Measurements from ENCODE around the gene PLSCR3. TPM values are rescaled to one million over a fixed set of nuclear protein-coding genes. Genes with fewer than 3 reads are reported as not detected.

Gene PLSCR3
- total RNA-seq, 1 experiment from 2014 or later: 31.5 TPM

- Histone ChIP-seq H3K4me1 (ENCODE audit: insufficient read depth, low read length) (no peaks in the 10 kb centered on the region), H3K14ac (ENCODE audit: insufficient read depth, low read length) (no peak overlapping the region), H3K9ac (ENCODE audit: extremely low read depth, insufficient read length, low read length) (no peak overlapping the region), H3K4me2 (ENCODE audit: insufficient read depth, insufficient read length, low read length) (no peak overlapping the region), H3K18ac (ENCODE audit: insufficient read length, low read depth, low read length) (no peak overlapping the region), H2BK120ac (ENCODE audit: low read depth, low read length, poor library complexity, severe bottlenecking) (no peak overlapping the region), H2BK12ac (ENCODE audit: insufficient read length, low read depth, low read length) (no peak overlapping the region), H2AFZ (ENCODE audit: low read length) (no peak overlapping the region), H3K23me2 (ENCODE audit: insufficient read length, low read depth, low read length, poor library complexity, severe bottlenecking) (no peaks in the 10 kb centered on the region), H2BK15ac (ENCODE audit: low read depth, low read length) (no peak overlapping the region), H3K4ac (ENCODE audit: low read depth, low read length) (no peak overlapping the region), H4K20me1 (ENCODE audit: control insufficient read depth, insufficient read depth, insufficient read length) (no peaks in the 10 kb centered on the region), H4K91ac (ENCODE audit: insufficient read length, low read depth, low read length) (no peak overlapping the region), H2AK5ac (ENCODE audit: insufficient read length, low read length) (no peak overlapping the region), H3K79me1 (ENCODE audit: insufficient read depth, low read depth, low read length, poor library complexity, severe bottlenecking) (no peaks in the 10 kb centered on the region), H2BK5ac (ENCODE audit: insufficient read length, low read length) (no peak overlapping the region), H4K5ac (ENCODE audit: insufficient read length, low read depth, low read length) (no peak overlapping the region), H3K9me3 (ENCODE audit: control insufficient read depth, low read depth, low read length) (no peaks in the 10 kb centered on the region), H2BK20ac (ENCODE audit: low read depth, low read length, poor library complexity, severe bottlenecking) (no peak overlapping the region), H3T11ph (ENCODE audit: low read length) (no peak overlapping the region), H3K27me3 (ENCODE audit: insufficient read depth, low read length) (no peaks in the 10 kb centered on the region), H3K56ac (ENCODE audit: insufficient read length, low read depth, low read length) (no peak overlapping the region), H4K8ac (replicated peaks; ENCODE audit: insufficient read length, low read depth, low read length) (no peak overlapping the region), H3K23ac (ENCODE audit: insufficient read length, low read depth, low read length) (no peak overlapping the region), H3K79me2 (ENCODE audit: insufficient read depth, low read length) (no peaks in the 10 kb centered on the region), H3K27ac (ENCODE audit: insufficient read length, low read depth, low read length) (no peak overlapping the region)
- no CpG with 5 or more reads among the region's 6 CpGs for WGBS (ENCODE audit: extremely low coverage, insufficient read length, low lambda C conversion rate)
- H3K36me3 Mint-ChIP-seq (ENCODE audit: insufficient read depth in 1 of 3, low read depth in 3 of 3): peaks cover 24 to 63% (median 54%) of the 10 kb centered on the region in 3 experiments
- H3K27ac Mint-ChIP-seq: peak overlapping the region in 1 of 3 experiments; percentile 20; a peak in 3 of 7 replicates
- H3K9me3 Mint-ChIP-seq: peaks cover 0 to 2% of the 10 kb centered on the region in 2 experiments; a peak in 1 of 5 replicates
- H3K4me3 Mint-ChIP-seq: no peak overlapping the region
- no peaks in the 10 kb centered on the region for H3K27me3 Mint-ChIP-seq (ENCODE audit: low read depth)
- peaks cover 4 to 18% of the 10 kb centered on the region in 2 experiments; a peak in 3 of 4 replicates for H3K4me1 Mint-ChIP-seq
- TF ChIP-seq CTCF (conservative IDR thresholded peaks at IDR 0.05): no peak
- DNase-seq: no peak
Observed at GRCh38 chr17:7413346-7413985, 19.1 kb upstream of the PLSCR3 start.

All from H9 (cell line).